Astrocyte (in vitro differentiated cells and primary cell): ENCODE measurements around the gene LBHD1. TPM values are rescaled to one million over a fixed set of nuclear protein-coding genes. Genes with fewer than 3 reads are reported as not detected.

Experiments
- DNase-seq: peaks from one replicate; pipeline ENCODE4 v3.0.0-alpha.2; 2010; ENCODE audit warnings: low read depth
- FAIRE-seq: peaks from 2 replicates; lab custom pipeline; 2011; peaks lifted over from hg19 to GRCh38; lab: Jason Lieb, UNC
- H2AFZ ChIP-seq: 2 replicates; pipeline ENCODE4 v1.6.0; 2012; ENCODE audit warnings: low read depth, low read length, inconsistent platforms
- H3K27ac ChIP-seq: 2 replicates; pipeline ENCODE4 v1.5.1; 2011; ENCODE audit warnings: low read depth, low read length, inconsistent platforms
- H3K27me3 ChIP-seq: 2 replicates; pipeline ENCODE4 v1.6.0; 2011; ENCODE audit warnings: low read length, inconsistent platforms; ENCODE audit not compliant: insufficient read depth
- H3K36me3 ChIP-seq: 2 replicates; pipeline ENCODE4 v1.5.1; 2011; ENCODE audit warnings: low read length, inconsistent platforms; ENCODE audit not compliant: insufficient read depth
- H3K4me1 ChIP-seq: 2 replicates; pipeline ENCODE4 v1.5.1; 2011; ENCODE audit warnings: low read length, inconsistent platforms; ENCODE audit not compliant: insufficient read depth
- H3K4me2 ChIP-seq: 2 replicates; pipeline ENCODE4 v1.6.0; 2012; ENCODE audit warnings: low read length, inconsistent platforms
- H3K4me3 ChIP-seq: 2 replicates; pipeline ENCODE4 v1.5.1; 2011; ENCODE audit warnings: low read depth, mild to moderate bottlenecking, low read length, inconsistent platforms; ENCODE audit not compliant: insufficient read depth
- H3K79me2 ChIP-seq: 2 replicates; pipeline ENCODE4 v1.6.0; 2012; ENCODE audit warnings: mild to moderate bottlenecking, low read length, inconsistent platforms; ENCODE audit not compliant: insufficient read depth
- H3K9ac ChIP-seq: 2 replicates; pipeline ENCODE4 v1.6.0; 2012; ENCODE audit warnings: mild to moderate bottlenecking, low read length, inconsistent platforms
- H3K9me3 ChIP-seq: 2 replicates; pipeline ENCODE4 v1.5.1; 2012; ENCODE audit warnings: low read depth, mild to moderate bottlenecking, low read length, inconsistent platforms; ENCODE audit not compliant: insufficient read depth
- H4K20me1 ChIP-seq: 2 replicates; pipeline ENCODE4 v1.6.0; 2012; ENCODE audit warnings: low read length, inconsistent platforms; ENCODE audit not compliant: insufficient read depth
- H3K27ac Mint-ChIP-seq: one replicate; pipeline ENCODE4 v1.8.0; 2021; ENCODE audit warnings: mild to moderate bottlenecking, mixed read lengths; ENCODE audit not compliant: unreplicated experiment
- H3K27me3 Mint-ChIP-seq: one replicate; pipeline ENCODE4 v1.8.0; 2021; ENCODE audit warnings: low read depth, mixed read lengths; ENCODE audit not compliant: unreplicated experiment
- H3K36me3 Mint-ChIP-seq: one replicate; pipeline ENCODE4 v1.8.0; 2021; ENCODE audit warnings: low read depth, mixed read lengths; ENCODE audit not compliant: unreplicated experiment
- H3K4me1 Mint-ChIP-seq: one replicate; pipeline ENCODE4 v1.8.0; 2021; ENCODE audit warnings: low read depth, mixed read lengths; ENCODE audit not compliant: unreplicated experiment
- H3K4me3 Mint-ChIP-seq: one replicate; pipeline ENCODE4 v1.8.0; 2021; ENCODE audit warnings: mild to moderate bottlenecking, moderate library complexity, mixed read lengths; ENCODE audit not compliant: unreplicated experiment
- H3K9me3 Mint-ChIP-seq: one replicate; pipeline ENCODE4 v1.8.0; 2021; ENCODE audit warnings: mild to moderate bottlenecking, mixed read lengths; ENCODE audit not compliant: unreplicated experiment
- CTCF ChIP-seq: IDR thresholded peaks from 2 replicates; pipeline ENCODE4 v1.5.1; 2011; ENCODE audit warnings: low read depth, mild to moderate bottlenecking, inconsistent platforms, low read length, moderate library complexity; ENCODE audit not compliant: insufficient read depth
- EZH2 ChIP-seq: IDR thresholded peaks from 2 replicates; pipeline ENCODE4 v1.6.1; 2012; ENCODE audit warnings: mild to moderate bottlenecking, low read length, inconsistent platforms; ENCODE audit not compliant: insufficient read depth
- total RNA-seq: library from RNA; stranded (reverse); gene quantifications from 2 replicates; pipeline ENCODE4 v1.2.1, GENCODE V29; 2021

The LBHD1 gene
- total RNA-seq, 1 donor from 2014 or later = 8.0 TPM

GRCh38 chr11:62678770-62679696 lies 7.0 kb upstream of the LBHD1 start, which contains the start of gene UBXN1:
Gene UBXN1 (minus strand): TSS chr11:62679073. CDS start chr11:62678923, 150 bp downstream.
- Histone ChIP-seq H3K36me3 (peaks cover 11% of the 10 kb centered on the region), H3K4me3 (peak within 1 kb of the TSS; percentile 91), H3K27me3 (no peaks in the 10 kb centered on the region), H3K79me2 (peaks cover 33% of the 10 kb centered on the region), H3K9me3 (no peaks in the 10 kb centered on the region), H3K27ac (peak within 1 kb of the TSS; percentile 77), H3K4me1 (peaks cover 18% of the 10 kb centered on the region), H3K9ac (peak within 1 kb of the TSS; percentile 97), H3K4me2 (peak within 1 kb of the TSS; percentile 88), H2AFZ (peak within 1 kb of the TSS; percentile 93), H4K20me1 (peaks cover 4% of the 10 kb centered on the region)
- FAIRE-seq (no peak), DNase-seq (peak; percentile 81)
- Mint-ChIP-seq H3K9me3 (no peaks in the 10 kb centered on the region), H3K27me3 (no peaks in the 10 kb centered on the region), H3K4me1 (peaks cover 15% of the 10 kb centered on the region), H3K4me3 (peak within 1 kb of the TSS; percentile 88), H3K36me3 (peaks cover 5% of the 10 kb centered on the region), H3K27ac (peak within 1 kb of the TSS; percentile 88)
- TF ChIP-seq CTCF (no peak), EZH2 (no peak)

GRCh38 chr11:62678433-62678769 lies 6.3 kb upstream of the LBHD1 start:
- Mint-ChIP-seq H3K4me3 (peak overlapping the region; percentile 88), H3K4me1 (peaks cover 15% of the 10 kb centered on the region), H3K9me3 (no peaks in the 10 kb centered on the region), H3K36me3 (peaks cover 5% of the 10 kb centered on the region), H3K27ac (peak overlapping the region; percentile 36), H3K27me3 (no peaks in the 10 kb centered on the region)
- peak overlapping the region; percentile 91 for H3K4me3 ChIP-seq
- no peak for TF ChIP-seq EZH2
- peaks cover 18% of the 10 kb centered on the region for H3K4me1 ChIP-seq
- H4K20me1 ChIP-seq = peaks cover 4% of the 10 kb centered on the region
- peak overlapping the region; percentile 97 for H3K9ac ChIP-seq
- FAIRE-seq (no peak), DNase-seq (no peak)
- peaks cover 39% of the 10 kb centered on the region for H3K79me2 ChIP-seq
- no peaks in the 10 kb centered on the region for H3K9me3 ChIP-seq
- peaks cover 11% of the 10 kb centered on the region for H3K36me3 ChIP-seq
- peak overlapping the region; percentile 77 for H3K27ac ChIP-seq
- peak overlapping the region; percentile 88 for H3K4me2 ChIP-seq
- peak overlapping the region; percentile 93 for H2AFZ ChIP-seq
- H3K27me3 ChIP-seq = no peaks in the 10 kb centered on the region

- Histone ChIP-seq H3K79me2 (peaks cover 45% of the 10 kb centered on the region), H3K36me3 (peaks cover 11% of the 10 kb centered on the region), H3K4me2 (peak overlapping the region; percentile 88), H3K4me3 (peak overlapping the region; percentile 91), H4K20me1 (peaks cover 4% of the 10 kb centered on the region), H3K9me3 (no peaks in the 10 kb centered on the region), H3K4me1 (peaks cover 18% of the 10 kb centered on the region), H3K9ac (peak overlapping the region; percentile 97), H3K27ac (no peak overlapping the region), H3K27me3 (no peaks in the 10 kb centered on the region), H2AFZ (no peak overlapping the region)
- FAIRE-seq = no peak
- TF ChIP-seq CTCF (no peak), EZH2 (no peak)
- Mint-ChIP-seq H3K4me3 (peak overlapping the region; percentile 88), H3K4me1 (peaks cover 15% of the 10 kb centered on the region), H3K36me3 (peaks cover 5% of the 10 kb centered on the region), H3K9me3 (no peaks in the 10 kb centered on the region), H3K27me3 (no peaks in the 10 kb centered on the region), H3K27ac (peak overlapping the region; percentile 36)
- DNase-seq = no peak
These were observed 5.6 kb upstream of the LBHD1 start for GRCh38 chr11:62677714-62678113.
